SK-N-SH treated with all-trans-retinoic acid at 6 μM for 48 hours (cell line): Measurements from ENCODE around the gene PAK2.

ENCODE experiments used
- OSR1 ChIP-seq: fragments of 250-450 bp; sonication (Bioruptor Pico); IDR thresholded peaks from 2 replicates; pipeline ENCODE4 v1.8.0; 2022; ENCODE audit warnings: moderate library complexity, mild to moderate bottlenecking, inconsistent platforms
- PATZ1 ChIP-seq: fragments of 250-450 bp; sonication (Bioruptor Pico); IDR thresholded peaks from 2 replicates; pipeline ENCODE4 v1.8.0; 2020; ENCODE audit warnings: mild to moderate bottlenecking, moderate library complexity, borderline replicate concordance
- POU6F1 ChIP-seq: fragments of 250-450 bp; sonication (Bioruptor Pico); IDR thresholded peaks from 2 replicates; pipeline ENCODE4 v1.8.0; 2021; ENCODE audit warnings: low read depth, mild to moderate bottlenecking, moderate library complexity, borderline replicate concordance
- TSHZ2 ChIP-seq: fragments of 250-450 bp; sonication (Bioruptor Pico); IDR thresholded peaks from 2 replicates; pipeline ENCODE4 v1.5.0; 2020; ENCODE audit warnings: mild to moderate bottlenecking, moderate library complexity
- ZC3H10 ChIP-seq: fragments of 250-450 bp; sonication (Bioruptor Pico); IDR thresholded peaks from 2 replicates; pipeline ENCODE4 v1.5.1; 2021; ENCODE audit warnings: mild to moderate bottlenecking, moderate library complexity
- ZFP3 ChIP-seq: fragments of 250-450 bp; sonication (Bioruptor Pico); IDR thresholded peaks from 2 replicates; pipeline ENCODE4 v1.5.0; 2020; ENCODE audit warnings: mild to moderate bottlenecking, moderate library complexity
- ZFP30 ChIP-seq: fragments of 450-650 bp; formaldehyde crosslinking; IDR thresholded peaks from 2 replicates; pipeline ENCODE4 v1.5.0; 2022; ENCODE audit warnings: mild to moderate bottlenecking, moderate library complexity
- ZNF565 ChIP-seq: fragments of 450-650 bp; formaldehyde crosslinking; conservative IDR thresholded peaks from 2 replicates; pipeline ENCODE4 v1.5.0; 2020; ENCODE audit warnings: low read depth, mild to moderate bottlenecking, moderate library complexity
- ZNF70 ChIP-seq: fragments of 450-650 bp; formaldehyde crosslinking; IDR thresholded peaks from 2 replicates; pipeline ENCODE4 v1.5.0; 2020; ENCODE audit warnings: mild to moderate bottlenecking, moderate library complexity

- TF ChIP-seq ZFP30 (CRISPR knock-in tag) (no peak), POU6F1 (no peak), ZNF565 (CRISPR knock-in tag) (no peak), TSHZ2 (CRISPR knock-in tag) (no peak), PATZ1 (CRISPR knock-in tag) (no peak), ZC3H10 (no peak), OSR1 (CRISPR knock-in tag) (no peak), ZNF70 (CRISPR knock-in tag) (no peak), ZFP3 (no peak)
Measured at GRCh38 chr3:196813903-196814302, 74.2 kb downstream of the PAK2 start.
